ENCODE data around the gene RPL12. TPM values are rescaled to one million over a fixed set of nuclear protein-coding genes. Genes with fewer than 3 reads are reported as not detected.

The RPL12 gene
- total RNA-seq, 4 donors from 2014 or later: 2,291 to 3,774 (median 2,862) TPM

DNA sequence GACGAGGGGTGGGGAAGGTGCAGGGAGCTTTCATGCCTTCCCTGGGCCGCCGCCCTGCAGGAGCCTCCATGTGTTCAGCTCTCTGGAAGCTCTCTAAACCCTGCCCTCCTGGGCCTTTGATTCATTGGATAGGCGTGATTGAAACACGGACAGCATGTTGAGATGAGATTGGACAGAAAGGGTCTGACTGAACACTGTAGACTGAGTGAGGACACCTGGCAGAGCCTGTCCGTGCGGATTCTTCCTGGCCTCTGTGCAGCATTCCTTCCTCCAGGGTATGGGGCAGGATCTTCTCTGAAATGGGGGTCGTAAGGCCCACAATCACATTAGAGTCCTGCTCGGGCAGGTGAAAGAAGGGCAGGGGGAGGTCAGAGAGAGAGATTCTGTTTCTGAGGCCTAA lies 12.8 kb downstream of the RPL12 start:
- TF ChIP-seq EP300 (IDR thresholded peaks at IDR 0.05) (no peak), POLR2AphosphoS5 (IDR thresholded peaks at IDR 0.05) (no peak), POLR2A (IDR thresholded peaks at IDR 0.05) (no peak)
- TF ChIP-seq, protein P1, sequence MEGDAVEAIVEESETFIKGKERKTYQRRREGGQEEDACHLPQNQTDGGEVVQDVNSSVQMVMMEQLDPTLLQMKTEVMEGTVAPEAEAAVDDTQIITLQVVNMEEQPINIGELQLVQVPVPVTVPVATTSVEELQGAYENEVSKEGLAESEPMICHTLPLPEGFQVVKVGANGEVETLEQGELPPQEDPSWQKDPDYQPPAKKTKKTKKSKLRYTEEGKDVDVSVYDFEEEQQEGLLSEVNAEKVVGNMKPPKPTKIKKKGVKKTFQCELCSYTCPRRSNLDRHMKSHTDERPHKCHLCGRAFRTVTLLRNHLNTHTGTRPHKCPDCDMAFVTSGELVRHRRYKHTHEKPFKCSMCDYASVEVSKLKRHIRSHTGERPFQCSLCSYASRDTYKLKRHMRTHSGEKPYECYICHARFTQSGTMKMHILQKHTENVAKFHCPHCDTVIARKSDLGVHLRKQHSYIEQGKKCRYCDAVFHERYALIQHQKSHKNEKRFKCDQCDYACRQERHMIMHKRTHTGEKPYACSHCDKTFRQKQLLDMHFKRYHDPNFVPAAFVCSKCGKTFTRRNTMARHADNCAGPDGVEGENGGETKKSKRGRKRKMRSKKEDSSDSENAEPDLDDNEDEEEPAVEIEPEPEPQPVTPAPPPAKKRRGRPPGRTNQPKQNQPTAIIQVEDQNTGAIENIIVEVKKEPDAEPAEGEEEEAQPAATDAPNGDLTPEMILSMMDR (IDR thresholded peaks at IDR 0.05): no peak
- Histone ChIP-seq H3K27me3 (no peaks in the 10 kb centered on the region), H3K27ac (no peak overlapping the region), H3K9me3 (no peaks in the 10 kb centered on the region), H3K4me1 (no peaks in the 10 kb centered on the region), H3K4me3 (no peak overlapping the region), H3K36me3 (peaks cover 97% of the 10 kb centered on the region)
- 86% methylated on average over 9 of the region's 9 CpGs for WGBS
- no peak for DNase-seq (ENCODE audit: low spot score in 2 of 2)

DNA sequence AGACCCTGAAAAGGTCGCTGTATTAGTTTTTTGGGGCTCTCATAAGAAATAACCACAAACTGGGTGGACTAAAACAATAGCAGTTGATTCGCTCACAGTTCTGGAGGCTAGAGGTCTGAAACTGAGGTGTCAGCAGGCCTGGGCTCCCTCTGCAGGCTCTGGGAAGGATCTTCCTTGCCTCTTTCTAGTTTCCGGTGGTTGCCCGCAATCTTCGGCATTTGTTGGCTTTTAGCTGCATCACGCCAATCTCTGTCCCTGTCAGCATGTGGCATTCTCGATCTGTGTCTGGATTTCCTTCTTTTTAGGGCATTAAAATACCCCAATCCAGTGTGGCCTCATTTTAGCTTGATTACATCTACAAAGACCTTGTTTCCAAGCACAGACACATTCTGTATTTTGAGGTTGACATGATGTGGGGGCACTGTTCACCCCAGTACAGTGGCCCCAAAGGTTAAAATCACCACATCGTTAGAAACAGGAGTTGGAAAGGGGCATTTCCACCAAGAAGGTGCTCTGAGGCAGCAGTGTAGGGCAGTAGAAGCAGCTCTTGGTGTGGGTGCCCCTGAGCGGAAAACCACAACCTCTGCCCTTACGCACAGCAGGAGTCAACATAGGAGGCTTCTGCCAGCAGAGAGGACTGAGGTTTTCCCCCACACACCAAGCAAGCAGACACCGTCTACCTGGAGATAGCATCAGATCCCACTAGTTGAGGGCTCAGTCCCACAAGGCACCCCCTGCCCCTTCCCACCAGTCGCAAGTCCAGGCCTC lies 13.5 kb downstream of the RPL12 start:
- Histone ChIP-seq H3K4me1 (no peaks in the 10 kb centered on the region), H3K9me3 (no peaks in the 10 kb centered on the region), H3K27me3 (no peaks in the 10 kb centered on the region), H3K4me3 (no peak overlapping the region), H3K36me3 (peaks cover 95% of the 10 kb centered on the region), H3K27ac (no peak overlapping the region)
- WGBS: 88% methylated on average over 12 of the region's 12 CpGs
- DNase-seq (ENCODE audit: low spot score in 2 of 2): no peak
- TF ChIP-seq, protein P1 (IDR thresholded peaks at IDR 0.05): no peak
- no peak for TF ChIP-seq POLR2A (IDR thresholded peaks at IDR 0.05)
- TF ChIP-seq EP300 (IDR thresholded peaks at IDR 0.05): no peak
- no peak for TF ChIP-seq POLR2AphosphoS5 (IDR thresholded peaks at IDR 0.05)

DNA sequence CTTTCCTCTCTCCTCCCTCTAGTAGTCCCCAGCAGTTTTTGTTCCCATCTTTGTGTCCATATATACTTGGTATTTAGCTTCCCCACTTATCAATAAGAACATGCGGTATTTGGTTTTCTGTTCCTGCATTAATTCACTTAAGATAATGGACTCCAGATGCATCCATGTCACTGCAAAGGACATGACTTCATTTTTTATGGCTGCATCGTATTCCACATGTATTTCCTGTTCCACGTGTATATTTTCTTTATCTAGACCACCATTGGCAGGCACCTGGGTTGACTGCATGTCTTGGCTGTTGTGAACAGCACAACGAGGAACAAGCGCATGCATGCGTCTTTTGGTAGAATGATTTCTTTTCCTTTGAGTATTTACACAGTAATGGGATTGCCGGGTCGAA lies 20.8 kb downstream of the RPL12 start:
- peaks cover 49% of the 10 kb centered on the region for H3K36me3 ChIP-seq
- no peak for DNase-seq (ENCODE audit: low spot score in 2 of 2)
- H3K27me3 ChIP-seq: no peaks in the 10 kb centered on the region
- TF ChIP-seq EP300 (IDR thresholded peaks at IDR 0.05) (no peak), POLR2A (IDR thresholded peaks at IDR 0.05) (no peak), POLR2AphosphoS5 (IDR thresholded peaks at IDR 0.05) (no peak)
- TF ChIP-seq, protein P1 (IDR thresholded peaks at IDR 0.05): no peak
- 95% methylated on average over 8 of the region's 8 CpGs for WGBS
- H3K4me1 ChIP-seq: peaks cover 17% of the 10 kb centered on the region
- H3K4me3 ChIP-seq: no peak overlapping the region
- no peak overlapping the region for H3K27ac ChIP-seq
- no peaks in the 10 kb centered on the region for H3K9me3 ChIP-seq

DNA sequence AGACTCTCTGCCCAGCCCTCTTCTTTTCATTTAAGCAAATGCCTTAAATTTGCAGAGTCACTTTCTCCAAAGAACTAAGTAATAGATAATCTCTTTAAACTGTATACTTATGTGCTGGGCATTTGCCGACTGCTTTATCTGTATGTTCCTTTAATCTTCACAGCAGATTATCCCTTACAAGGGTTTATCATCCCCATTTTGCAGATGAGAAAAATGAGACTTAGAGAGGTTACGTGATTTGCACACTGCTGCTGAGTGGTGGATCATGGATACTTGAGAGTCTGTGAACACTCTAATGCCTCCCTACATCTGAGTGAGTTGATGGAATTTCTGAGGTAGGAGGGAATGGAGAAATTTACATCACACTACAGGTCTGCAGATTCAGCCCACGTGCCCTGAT lies 22.9 kb downstream of the RPL12 start:
- Histone ChIP-seq H3K36me3 (peaks cover 28% of the 10 kb centered on the region), H3K9me3 (no peaks in the 10 kb centered on the region), H3K4me3 (no peak overlapping the region), H3K27ac (no peak overlapping the region), H3K4me1 (peaks cover 26% of the 10 kb centered on the region), H3K27me3 (no peaks in the 10 kb centered on the region)
- no peak for DNase-seq (ENCODE audit: low spot score in 2 of 2)
- 91% methylated on average over 3 of the region's 3 CpGs for WGBS
- TF ChIP-seq EP300 (IDR thresholded peaks at IDR 0.05): no peak
- no peak for TF ChIP-seq POLR2AphosphoS5 (IDR thresholded peaks at IDR 0.05)
- TF ChIP-seq, protein P1 (IDR thresholded peaks at IDR 0.05): no peak
- no peak for TF ChIP-seq POLR2A (IDR thresholded peaks at IDR 0.05)

- no peak overlapping the region for H3K27ac ChIP-seq
Measured at GRCh38 chr9:127426756-127427155, 24.4 kb downstream of the RPL12 start.

More at GRCh38 chr9:127426756-127427155, 24.4 kb downstream of the RPL12 start:
- Histone ChIP-seq H3K4me3 (no peak overlapping the region), H3K36me3 (peaks cover 25% of the 10 kb centered on the region), H3K9me3 (no peaks in the 10 kb centered on the region), H3K4me1 (peaks cover 40% of the 10 kb centered on the region), H3K27me3 (no peaks in the 10 kb centered on the region)
- TF ChIP-seq, protein P1 (IDR thresholded peaks at IDR 0.05): no peak
- no peak for TF ChIP-seq EP300 (IDR thresholded peaks at IDR 0.05)
- no peak for TF ChIP-seq POLR2A (IDR thresholded peaks at IDR 0.05)
- no peak for TF ChIP-seq POLR2AphosphoS5 (IDR thresholded peaks at IDR 0.05)
- no peak for DNase-seq (ENCODE audit: low spot score in 2 of 2)
- 87% methylated on average over 2 of the region's 2 CpGs for WGBS

Measured in suprapubic skin (tissue), 4 donors.